HuH-7 (cell line): Measurements from ENCODE around the gene CRYBG3.
"Not testable (repeated sequence)": the region's sequence is repeated elsewhere in the genome, so short reads cannot be mapped to it uniquely, and the experiment has no call there.

Experiments used
- DNase-seq: peaks from one replicate; pipeline ENCODE4 v3.0.0; 2011; ENCODE audit warnings: low spot score

The CRYBG3 gene

DNA sequence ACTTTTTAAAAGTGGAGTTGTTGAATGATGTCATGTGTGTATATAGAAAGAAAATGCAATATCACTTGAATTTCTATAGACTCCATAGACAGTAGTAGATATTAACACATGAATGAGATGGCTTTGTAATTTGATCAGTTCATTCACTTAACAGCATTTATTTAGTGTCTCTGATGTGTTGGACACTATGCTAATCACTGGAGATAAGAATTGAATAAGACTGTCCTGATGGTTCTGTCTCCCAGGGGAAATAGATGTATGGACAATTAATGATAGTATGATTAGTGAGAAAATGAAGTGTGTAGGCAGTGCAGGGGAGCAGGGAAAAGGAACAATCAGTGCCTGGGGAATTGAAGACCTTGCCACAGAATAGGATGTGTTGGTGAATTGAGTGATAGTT is 77.5 kb downstream of the CRYBG3 start:
- no peak for DNase-seq

DNA sequence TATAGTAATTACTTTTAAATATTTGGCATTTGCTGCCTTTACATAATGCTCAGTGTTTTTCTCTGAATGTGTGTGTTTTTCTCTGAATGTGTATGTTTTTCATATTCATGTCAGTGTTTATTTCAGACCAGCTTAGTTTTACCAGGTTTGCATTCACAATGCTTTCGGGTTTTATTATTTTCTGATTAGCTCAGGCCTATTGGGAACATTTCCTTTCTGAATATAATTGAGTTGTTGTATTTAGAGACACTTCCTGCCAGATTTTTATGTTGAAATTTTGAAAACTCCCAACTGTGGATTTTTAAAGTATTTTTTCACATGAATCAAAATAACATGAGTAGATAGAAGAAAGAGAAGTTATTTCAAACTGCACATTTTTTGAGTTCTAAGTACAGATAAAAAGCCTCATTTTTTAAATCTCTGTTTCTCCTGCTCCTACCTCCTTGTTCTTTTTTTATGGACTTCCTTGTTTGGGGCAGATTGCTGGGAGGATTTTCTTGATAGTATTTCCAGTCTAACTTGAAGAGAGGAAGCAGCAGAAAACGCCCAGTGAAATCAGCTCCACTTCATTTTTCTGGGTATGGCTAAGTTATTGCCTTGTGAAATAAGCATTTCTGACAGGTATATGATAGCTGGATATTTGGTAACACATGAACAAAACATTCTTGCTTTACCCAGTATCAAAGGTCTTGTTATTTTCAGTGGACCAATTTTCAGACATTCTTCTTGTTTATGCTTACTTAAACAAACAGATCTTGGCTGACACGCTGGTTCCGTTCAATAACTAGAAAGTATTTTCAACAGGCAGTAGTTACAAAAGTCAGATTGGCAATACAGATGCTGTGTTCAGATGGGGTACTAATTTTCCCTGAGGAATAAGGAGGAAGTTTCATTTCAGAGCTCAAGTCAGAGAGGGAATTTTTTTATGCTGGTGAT is 79.8 kb downstream of the CRYBG3 start:
- DNase-seq, result peak; percentile 14

DNA sequence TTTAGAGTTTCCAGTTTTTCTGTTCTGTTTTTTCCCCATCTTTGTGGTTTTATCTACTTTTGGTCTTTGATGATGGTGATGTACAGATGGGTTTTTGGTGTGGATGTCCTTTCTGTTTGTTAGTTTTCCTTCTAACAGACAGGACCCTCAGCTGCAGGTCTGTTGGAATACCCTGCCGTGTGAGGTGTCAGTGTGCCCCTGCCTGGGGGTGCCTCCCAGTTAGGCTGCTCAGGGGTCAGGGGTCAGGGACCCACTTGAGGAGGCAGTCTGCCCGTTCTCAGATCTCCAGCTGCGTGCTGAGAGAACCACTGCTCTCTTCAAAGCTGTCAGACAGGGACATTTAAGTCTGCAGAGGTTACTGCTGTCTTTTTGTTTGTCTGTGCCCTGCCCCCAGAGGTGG is 88.0 kb downstream of the CRYBG3 start:
- not testable (repeated sequence) for DNase-seq

DNA sequence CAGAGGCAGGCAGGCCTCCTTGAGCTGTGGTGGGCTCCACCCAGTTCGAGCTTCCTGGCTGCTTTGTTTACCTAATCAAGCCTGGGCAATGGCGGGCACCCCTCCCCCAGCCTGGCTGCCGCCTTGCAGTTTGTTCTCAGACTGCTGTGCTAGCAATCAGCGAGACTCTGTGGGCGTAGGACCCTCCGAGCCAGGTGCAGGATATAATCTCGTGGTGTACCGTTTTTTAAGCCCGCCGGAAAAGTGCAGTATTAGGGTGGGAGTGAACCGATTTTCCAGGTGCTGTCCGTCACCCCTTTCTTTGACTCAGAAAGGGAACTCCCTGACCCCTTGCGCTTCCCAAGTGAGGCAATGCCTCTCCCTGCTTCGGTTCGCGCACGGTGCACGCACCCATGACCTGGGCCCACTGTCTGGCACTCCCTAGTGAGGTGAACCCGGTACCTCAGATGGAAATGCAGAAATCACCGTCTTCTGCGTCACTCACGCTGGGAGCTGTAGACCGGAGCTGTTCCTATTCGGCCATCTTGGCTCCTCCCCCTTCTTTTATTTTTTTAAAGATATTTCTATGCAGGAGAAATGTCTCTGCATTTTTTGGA is 88.5 kb downstream of the CRYBG3 start:
- not testable (repeated sequence) for DNase-seq

DNA sequence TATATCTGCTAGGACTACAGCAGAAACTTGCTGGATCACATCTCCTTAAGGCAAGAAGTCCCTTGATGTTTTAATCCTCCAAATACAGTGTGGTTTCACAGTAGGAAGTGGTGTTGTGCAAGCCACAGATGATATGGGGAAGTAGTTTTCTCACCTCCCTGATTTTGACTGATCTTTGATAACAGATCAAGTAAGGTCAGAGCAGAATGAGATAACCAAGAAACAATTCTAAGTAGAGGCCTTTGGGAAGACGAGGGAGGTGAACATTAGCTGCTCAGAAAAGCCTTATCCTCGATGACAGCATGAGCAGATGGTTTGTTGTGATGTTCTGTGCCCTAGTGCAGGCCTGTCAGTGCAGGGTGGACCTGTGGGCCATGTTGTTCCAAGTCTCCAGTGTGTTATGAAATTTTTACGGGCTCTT is 89.1 kb downstream of the CRYBG3 start:
- DNase-seq, result no peak

DNA sequence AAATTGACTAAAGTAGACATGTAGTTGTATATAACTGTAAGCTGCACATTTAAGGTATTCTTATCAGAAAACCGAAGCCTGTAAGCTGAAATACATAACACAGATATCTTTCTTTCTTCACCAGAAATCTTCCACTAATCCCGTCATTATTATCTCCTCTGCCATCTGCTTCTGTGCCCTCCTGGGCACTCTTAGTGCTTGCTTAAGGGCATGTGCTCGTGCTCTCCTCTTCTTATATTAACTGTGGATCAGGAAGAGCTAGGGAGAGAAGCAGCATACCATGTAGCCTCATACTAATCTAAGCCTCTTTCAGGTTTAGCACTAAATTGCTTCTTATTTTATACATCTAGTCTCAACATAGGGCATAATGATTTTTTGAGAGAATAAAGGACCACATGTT is 89.6 kb downstream of the CRYBG3 start:
- no peak for DNase-seq

DNA sequence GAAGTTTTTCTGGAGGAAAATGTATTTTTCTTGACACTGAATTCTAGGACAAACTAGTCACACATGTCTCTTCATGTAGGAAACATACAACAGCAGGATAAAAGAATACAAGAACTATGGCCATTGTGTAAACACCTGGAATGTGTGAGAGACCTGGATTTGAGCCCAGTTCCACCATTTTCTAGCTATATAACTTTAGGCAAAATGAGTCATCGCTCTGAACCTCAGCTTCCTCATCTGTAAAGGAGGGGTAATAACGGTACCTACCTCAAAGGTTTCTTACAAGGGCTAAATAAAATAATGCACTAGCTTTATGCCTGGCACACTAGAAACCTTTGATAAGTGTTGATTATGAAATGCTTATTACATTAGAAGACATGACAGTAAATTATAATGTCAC is 92.6 kb downstream of the CRYBG3 start:
- no peak for DNase-seq

DNA sequence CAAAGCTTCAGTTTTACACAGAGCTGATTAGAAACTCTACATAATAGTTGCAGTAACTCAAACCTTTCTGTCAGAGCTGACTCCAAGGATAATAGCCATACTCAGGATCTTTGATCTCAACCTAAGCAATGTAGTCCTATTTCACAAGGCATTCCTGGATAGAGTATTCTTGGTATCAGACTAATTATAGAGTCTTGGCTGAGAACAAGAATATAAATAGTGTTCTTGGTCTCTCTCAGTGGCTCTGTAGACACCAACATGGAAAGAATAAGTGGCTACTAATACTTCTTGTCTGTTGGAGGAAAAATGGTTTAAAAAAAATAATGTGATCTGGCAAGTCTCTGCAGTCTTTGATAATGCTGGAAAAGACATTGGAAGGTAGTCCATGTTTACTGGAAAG is 94.8 kb downstream of the CRYBG3 start:
- no peak for DNase-seq

DNA sequence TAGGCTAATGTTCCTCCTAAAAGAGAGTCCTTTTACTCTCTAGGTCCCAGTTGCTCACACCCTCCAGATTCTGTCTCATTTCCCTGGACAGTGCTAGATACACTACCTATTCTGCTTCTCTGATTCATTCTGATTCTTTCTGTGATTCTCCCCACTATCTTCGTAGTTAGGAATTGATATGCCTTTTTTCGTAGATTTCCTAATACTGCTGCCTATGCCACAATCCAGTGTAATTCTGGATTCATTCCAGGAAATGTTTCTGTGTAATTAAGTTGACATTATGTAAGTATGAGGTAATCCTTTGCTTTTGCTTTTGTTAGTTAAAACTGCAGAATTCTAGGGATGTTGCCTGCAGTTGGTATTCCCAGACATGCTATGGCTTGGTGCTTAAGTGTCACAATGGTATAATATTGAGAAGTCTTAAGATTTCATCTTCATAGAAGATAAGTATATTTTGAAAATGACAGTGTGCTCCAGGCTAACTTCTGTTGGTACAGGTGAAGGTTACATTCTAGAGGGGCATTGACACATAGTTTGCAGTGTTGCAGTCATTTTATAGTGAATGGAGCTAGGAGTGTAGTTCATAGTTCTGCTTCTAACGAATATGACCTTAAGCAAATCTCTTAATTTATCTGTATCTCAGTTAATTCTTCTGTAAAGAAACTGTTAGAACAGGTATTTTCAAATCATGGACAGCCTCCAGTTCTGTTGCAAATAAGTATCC is 96.2 kb downstream of the CRYBG3 start:
- DNase-seq, result no peak

DNA sequence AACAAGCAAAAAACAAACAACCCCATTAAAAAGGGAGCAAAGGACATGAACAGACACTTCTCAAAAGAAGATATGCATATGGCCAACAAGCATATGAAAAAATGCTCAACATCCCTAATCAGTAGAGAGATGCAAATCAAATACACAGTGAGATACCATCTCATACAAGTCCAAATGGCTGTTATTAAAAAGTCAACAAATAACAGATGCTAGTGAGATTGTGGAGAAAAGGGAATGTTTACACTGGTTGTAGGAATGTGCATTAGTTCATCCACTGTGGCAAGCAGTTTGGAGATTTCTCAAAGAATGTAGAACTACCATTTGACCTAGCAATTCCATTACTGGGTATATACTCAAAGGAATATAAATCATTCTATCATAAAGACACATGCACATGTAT is 105.9 kb downstream of the CRYBG3 start:
- no peak for DNase-seq

DNA sequence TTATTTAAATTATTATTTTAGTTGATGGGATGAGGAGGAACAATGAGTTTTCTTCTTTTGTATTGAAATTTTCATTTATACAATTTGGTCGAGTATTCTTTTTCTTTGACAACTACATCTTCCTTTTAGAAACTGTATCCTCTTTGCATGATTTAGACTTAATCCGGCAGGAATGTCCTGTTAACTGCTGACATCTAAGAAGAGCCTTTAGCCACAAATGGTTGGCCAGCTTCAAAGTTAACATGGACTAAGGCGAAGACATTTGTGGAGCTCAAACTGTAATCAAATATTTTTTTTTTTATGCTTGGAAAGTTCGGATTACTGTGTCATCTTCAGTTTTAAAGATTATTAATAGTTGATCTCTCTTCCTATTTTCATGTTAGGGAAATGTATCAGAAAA is 107.2 kb downstream of the CRYBG3 start:
- DNase-seq, result no peak

DNA sequence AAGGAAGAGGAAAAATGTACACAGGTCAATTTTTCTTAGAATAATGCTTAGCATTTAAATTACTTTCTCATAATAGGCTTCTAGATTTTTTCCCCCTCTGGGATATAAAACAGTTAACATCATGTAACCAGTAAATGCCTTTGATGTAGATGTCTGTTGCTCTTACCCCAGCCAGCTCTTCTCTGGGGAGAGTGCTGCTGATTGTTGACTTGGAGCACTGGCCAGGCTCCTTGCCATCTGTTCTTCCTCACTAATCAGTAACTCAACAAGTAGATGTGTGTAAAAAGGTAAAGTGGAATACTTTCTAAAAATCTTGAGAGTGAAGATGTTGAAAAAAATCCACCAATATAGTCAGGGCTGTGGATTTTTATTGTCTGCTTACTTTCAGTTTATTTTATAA is 108.2 kb downstream of the CRYBG3 start:
- no peak for DNase-seq

DNA sequence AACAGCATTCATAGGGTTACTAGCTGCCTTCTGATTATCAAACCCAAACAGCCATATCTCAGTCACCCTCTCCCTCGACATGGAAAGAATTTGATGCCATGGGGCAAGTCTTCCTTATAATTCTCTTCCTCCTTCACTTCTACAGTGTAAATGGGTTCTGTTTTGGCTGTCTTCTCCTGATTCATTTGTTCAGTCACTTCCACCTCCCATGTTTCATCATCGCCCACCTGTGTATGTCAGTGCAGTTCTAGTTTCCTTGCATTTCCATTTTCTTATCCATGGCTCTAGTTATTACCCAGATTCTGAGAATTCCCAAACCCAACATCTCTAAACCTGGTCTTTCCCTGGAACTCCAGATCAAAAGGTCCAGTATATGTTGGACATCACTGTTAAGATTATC is 109.4 kb downstream of the CRYBG3 start:
- DNase-seq, result no peak

DNA sequence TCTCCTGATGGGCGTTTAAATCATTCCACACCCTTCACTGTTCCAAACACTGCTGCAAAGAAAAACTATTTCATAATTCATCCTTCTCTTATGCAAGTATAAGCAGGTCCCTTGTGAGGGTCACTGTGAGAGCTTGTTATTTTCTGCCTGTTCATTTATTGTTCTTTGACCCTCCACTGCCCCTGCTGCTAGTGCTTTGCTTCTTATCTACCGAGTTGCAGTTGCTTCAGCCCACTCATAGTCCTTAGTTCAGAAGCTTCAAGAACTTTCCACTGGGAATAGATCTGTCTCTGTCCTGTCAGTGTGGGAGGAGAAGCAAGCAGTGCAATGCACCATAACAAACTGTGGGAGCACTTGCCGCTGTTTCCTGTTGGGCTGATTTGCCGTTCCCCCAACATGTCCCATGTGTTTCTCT is 110.6 kb downstream of the CRYBG3 start:
- no peak for DNase-seq

DNA sequence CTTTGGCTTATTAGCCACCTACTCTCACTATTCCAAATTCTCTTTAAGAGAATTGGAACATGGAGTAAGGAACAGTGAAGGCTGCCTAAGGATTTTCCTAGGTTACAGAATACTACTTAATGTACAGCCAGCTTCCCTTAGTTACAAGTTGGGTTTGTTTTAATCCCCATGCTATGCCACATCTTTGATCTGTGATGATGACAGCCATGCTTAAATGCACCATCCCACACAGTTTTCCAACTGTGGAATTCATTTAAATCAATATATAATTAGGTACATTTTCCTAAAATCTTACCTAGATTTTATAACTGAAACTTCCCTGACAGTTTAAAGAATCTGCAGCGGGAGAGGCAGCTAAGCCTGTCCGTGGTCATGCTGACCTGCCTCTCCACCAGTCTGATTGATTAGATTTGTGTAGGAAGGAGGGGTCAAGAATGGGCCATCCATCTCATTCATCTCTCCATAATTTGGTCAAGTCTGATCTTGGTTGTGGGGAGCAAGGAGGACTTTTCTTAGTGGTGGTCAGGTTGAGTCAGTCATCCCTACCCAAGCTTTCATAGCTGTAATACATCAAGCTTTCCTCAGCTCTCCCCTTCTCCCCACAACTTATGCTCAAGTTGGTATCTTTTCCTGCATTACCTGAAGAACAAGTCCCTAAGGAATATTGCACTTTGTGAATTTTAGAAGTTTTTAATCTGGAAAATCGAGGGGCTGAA is 113.3 kb downstream of the CRYBG3 start:
- no peak for DNase-seq

DNA sequence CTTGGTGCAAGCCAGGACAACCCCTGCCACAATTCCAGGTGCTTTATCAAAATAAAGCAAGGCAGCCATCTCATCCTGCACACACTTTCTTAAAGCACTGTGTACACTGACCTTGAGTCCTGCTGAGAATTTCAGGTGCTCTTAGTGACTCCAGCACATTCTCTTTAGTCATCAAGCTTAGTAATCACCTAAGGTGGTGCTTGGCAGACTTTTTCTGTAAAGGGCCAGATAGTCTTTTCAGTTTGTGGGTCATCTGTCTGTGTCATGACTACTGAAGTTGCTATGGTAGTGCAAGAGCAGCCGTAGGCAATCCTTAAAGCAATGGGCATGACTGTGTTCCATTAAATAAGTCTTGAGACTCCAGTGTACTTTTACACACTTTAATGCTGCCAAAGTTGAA is 114.0 kb downstream of the CRYBG3 start:
- no peak for DNase-seq

DNA sequence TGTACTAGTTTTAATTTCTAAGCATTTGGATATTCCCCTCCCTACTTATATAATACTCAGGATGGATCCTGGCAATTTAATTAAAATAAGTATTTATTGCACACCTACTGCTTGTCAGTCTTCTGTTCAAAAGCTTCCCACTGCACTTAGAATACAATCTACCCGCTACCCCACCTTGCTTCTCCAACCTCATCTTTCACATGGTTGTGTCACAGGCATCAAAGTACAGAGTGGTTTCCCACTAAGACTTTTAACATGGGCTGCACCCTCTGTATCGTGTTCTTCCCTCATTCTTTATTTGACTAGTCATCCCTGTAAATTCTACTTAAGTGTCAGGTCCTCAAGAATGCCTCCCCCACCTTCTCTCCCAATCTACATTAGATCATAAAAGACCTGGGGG is 115.4 kb downstream of the CRYBG3 start:
- no peak for DNase-seq

DNA sequence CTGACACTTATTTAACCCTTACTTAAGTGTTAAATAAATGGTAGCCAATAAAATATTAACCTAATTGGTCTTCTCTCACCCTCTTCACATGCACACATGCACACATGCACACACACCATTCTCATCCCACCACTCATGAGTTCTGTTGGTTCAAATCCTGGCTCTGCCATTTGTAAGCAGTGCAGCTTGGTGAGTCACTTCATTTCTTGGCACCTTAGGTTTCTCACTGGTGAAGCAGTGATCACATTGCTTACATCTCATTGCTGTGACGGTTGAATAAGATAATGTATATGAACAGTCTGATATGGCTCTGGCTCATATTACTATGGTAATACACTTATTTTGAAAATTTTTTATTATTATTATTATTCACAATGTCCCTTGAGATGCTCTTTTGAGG is 116.6 kb downstream of the CRYBG3 start:
- DNase-seq, result no peak

DNA sequence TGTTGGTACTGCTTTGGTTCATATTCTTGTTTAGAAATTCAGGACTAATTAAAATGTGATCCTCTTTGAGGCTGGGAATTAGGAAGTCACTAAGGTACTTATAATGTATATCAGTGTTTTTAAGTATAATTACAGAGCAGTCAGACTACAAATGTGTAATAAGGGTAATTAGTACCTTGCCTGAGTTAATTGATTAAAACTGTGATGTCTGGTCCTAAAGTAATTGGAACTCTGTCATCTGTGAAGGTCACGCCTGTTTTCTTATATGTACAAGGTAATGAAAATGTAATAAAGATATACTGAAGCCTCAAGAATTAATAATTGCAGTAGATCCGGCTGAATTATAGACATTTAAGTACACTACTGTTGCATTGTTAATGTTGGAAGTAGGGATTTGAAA is 117.6 kb downstream of the CRYBG3 start:
- no peak for DNase-seq

DNA sequence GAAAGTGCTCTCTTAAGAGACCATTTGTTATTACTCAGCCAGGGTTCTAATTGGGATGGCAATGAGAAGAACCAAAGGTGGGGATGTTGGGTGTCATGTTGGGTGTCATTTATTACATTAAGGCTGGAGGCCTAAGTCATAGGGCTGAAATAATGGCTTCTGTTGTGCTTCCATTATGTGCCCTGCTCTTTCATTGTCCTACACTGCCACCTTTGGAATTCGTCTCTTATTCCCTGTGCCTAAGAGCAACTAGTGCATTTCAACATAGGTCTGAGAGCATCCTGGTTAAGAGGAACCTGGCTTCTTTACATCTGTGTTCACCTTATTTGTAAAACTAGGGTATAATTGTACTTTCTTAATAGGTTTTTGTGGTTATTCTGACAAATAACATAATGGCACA is 118.2 kb downstream of the CRYBG3 start:
- DNase-seq, result no peak

DNA sequence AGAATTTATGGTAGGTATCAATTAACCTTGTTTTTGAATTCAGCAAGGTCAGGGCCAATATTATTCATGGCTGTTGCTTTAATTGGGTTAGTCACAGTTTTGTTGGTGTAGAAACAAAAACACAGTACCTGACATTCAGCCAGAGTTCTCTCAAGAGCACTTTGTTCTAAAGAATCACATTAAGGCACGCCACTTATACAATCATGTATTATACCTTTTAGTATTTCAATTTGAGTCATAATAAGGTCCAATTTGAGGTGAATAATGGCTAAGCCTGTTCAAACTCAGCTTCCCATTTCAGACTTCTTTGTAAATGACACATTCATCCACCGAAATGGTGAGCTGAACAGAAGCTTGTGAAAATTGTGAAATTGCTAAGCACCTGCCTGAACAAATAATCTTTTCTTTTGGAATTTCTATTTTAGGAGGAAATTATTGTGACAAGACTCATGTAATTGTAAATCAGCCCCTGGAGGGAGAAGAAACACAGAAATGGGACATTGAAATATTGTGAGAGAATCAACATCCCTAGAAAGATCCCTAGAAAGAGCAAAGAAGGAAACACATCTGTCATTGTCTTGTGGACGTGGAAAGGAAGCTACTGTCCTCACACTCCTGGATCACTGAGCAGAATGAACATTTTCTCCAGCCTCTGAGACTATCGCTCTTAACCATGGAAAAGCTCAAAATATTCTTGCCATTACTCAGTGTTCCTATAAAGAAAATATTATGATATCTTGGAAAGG is 121.2 kb downstream of the CRYBG3 start:
- no peak for DNase-seq
